GM12878 (cell line): ENCODE data around the gene SRRM5.

Source experiments
- ESRRA ChIP-seq: IDR thresholded peaks from 2 replicates; pipeline ENCODE4 v1.6.1; 2012; ENCODE audit warnings: mild to moderate bottlenecking, low read length, improper control_type of control experiment
- POLR2A ChIP-seq: IDR thresholded peaks from 2 replicates; pipeline ENCODE4 v1.6.1; 2011; ENCODE audit warnings: low read depth, mild to moderate bottlenecking, low read length
- TF ChIP-seq, protein P1 (sequence below), 3 experiments: IDR thresholded peaks in 2 of 3; conservative IDR thresholded peaks in 1 of 3; 2 replicates each; pipeline ENCODE4 v1.5.1; 2011; ENCODE audit warnings: low read depth in 3 of 3, low read length in 3 of 3, mild to moderate bottlenecking in 3 of 3, control low read depth in 2 of 3, moderate library complexity in 2 of 3, inconsistent platforms in 1 of 3, mixed read lengths in 1 of 3; ENCODE audit not compliant: control insufficient read depth in 2 of 3, insufficient read depth in 1 of 3; ENCODE audit errors: extremely low read depth in 1 of 3

- TF ChIP-seq ESRRA (no peak), POLR2A (no peak)
- TF ChIP-seq, protein P1, sequence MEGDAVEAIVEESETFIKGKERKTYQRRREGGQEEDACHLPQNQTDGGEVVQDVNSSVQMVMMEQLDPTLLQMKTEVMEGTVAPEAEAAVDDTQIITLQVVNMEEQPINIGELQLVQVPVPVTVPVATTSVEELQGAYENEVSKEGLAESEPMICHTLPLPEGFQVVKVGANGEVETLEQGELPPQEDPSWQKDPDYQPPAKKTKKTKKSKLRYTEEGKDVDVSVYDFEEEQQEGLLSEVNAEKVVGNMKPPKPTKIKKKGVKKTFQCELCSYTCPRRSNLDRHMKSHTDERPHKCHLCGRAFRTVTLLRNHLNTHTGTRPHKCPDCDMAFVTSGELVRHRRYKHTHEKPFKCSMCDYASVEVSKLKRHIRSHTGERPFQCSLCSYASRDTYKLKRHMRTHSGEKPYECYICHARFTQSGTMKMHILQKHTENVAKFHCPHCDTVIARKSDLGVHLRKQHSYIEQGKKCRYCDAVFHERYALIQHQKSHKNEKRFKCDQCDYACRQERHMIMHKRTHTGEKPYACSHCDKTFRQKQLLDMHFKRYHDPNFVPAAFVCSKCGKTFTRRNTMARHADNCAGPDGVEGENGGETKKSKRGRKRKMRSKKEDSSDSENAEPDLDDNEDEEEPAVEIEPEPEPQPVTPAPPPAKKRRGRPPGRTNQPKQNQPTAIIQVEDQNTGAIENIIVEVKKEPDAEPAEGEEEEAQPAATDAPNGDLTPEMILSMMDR (IDR thresholded peaks at IDR 0.05 in 2 of 3, conservative IDR thresholded peaks at IDR 0.05 in 1 of 3; ENCODE audit: control insufficient read depth in 2 of 3, extremely low read depth in 1 of 3, insufficient read depth in 1 of 3, low read depth in 3 of 3, low read length in 3 of 3), result no peak
Observed at GRCh38 chr19:43644181-43644580, 32.3 kb downstream of the SRRM5 start.
